Esophagus (tissue), 2 donors: ENCODE data around the gene GAS6. TPM values are rescaled to one million over a fixed set of nuclear protein-coding genes. Genes with fewer than 3 reads are reported as not detected.

Experiments
- H3K27ac ChIP-seq, 2 donors: one replicate each; pipeline ENCODE4 v1.5.1; 2013; ENCODE audit warnings: low read depth in 2 of 2, mild to moderate bottlenecking in 2 of 2, inconsistent platforms in 1 of 2, low read length in 1 of 2, moderate library complexity in 1 of 2
- H3K27me3 ChIP-seq, 2 donors: one replicate each; pipeline ENCODE4 v1.6.1; 2013; ENCODE audit warnings: low read length in 2 of 2, control low read depth in 1 of 2, mild to moderate bottlenecking in 1 of 2; ENCODE audit not compliant: insufficient read depth in 2 of 2, control insufficient read depth in 1 of 2
- H3K36me3 ChIP-seq, 2 donors: one replicate each; pipeline ENCODE4 v1.6.1; 2013; ENCODE audit warnings: low read length in 1 of 2; ENCODE audit not compliant: control insufficient read depth in 2 of 2, insufficient read depth in 2 of 2
- H3K4me1 ChIP-seq, 2 donors: one replicate each; pipeline ENCODE4 v1.6.1; 2013; ENCODE audit warnings: low read length in 1 of 2; ENCODE audit not compliant: control insufficient read depth in 2 of 2, insufficient read depth in 2 of 2
- H3K4me3 ChIP-seq, 2 donors: one replicate each; pipeline ENCODE4 v1.5.1; 2013; ENCODE audit warnings: low read length in 2 of 2, mild to moderate bottlenecking in 2 of 2, low read depth in 1 of 2, moderate library complexity in 1 of 2
- H3K9me3 ChIP-seq, 2 donors: one replicate each; pipeline ENCODE4 v1.6.1; 2013; ENCODE audit warnings: mild to moderate bottlenecking in 2 of 2, low read depth in 1 of 2, low read length in 1 of 2, moderate library complexity in 1 of 2; ENCODE audit not compliant: control insufficient read depth in 2 of 2, insufficient read depth in 1 of 2
- WGBS, 2 donors: extraction: QIAGEN DNeasy Blood & Tissue Kit; methylation state at CpG; one replicate each; pipeline ENCODE4 v1.1.7; 2013; 5-methylcytosine and 5-hydroxymethylcytosine counted together
- polyA plus RNA-seq, 2 donors: library from polyadenylated mRNA; stranded (reverse); fragments of 200-250 nt; gene quantifications; one replicate each; pipeline ENCODE4 v1.2.3, GENCODE V29; 2013
- donor health status: healthy with polysubstance abuse.
- donor health status: Bipolar disorder and iron deficiency.

Gene GAS6
- polyA plus RNA-seq, 2 donors: 47.3 to 56.5 TPM

- H3K27ac ChIP-seq: peak overlapping the region in 1 of 2 donors; percentile 84
- WGBS, 2 donors: 52 to 60% methylated on average over 15 of the region's 15 CpGs
These were observed 22.6 kb downstream of the GAS6 start for GRCh38 chr13:113841353-113841650.

GRCh38 chr13:113840541-113841352, 23.1 kb downstream of the GAS6 start:
- Histone ChIP-seq H3K27me3 (no peaks in the 10 kb centered on the region), H3K4me1 (peaks cover 27 to 56% of the 10 kb centered on the region in 2 donors), H3K27ac (peak overlapping the region; percentile 39 to 84), H3K9me3 (no peaks in the 10 kb centered on the region), H3K36me3 (peaks cover 3 to 13% of the 10 kb centered on the region in 2 donors), H3K4me3 (no peak overlapping the region)
- 54 to 55% methylated on average over 32 to 35 of the region's 35 CpGs for WGBS, 2 donors

More at GRCh38 chr13:113841353-113841650, 22.6 kb downstream of the GAS6 start:
- Histone ChIP-seq H3K27me3 (no peaks in the 10 kb centered on the region), H3K4me3 (no peak overlapping the region), H3K36me3 (peaks cover 3 to 15% of the 10 kb centered on the region in 2 donors), H3K9me3 (no peaks in the 10 kb centered on the region), H3K4me1 (peaks cover 27 to 56% of the 10 kb centered on the region in 2 donors)

DNA sequence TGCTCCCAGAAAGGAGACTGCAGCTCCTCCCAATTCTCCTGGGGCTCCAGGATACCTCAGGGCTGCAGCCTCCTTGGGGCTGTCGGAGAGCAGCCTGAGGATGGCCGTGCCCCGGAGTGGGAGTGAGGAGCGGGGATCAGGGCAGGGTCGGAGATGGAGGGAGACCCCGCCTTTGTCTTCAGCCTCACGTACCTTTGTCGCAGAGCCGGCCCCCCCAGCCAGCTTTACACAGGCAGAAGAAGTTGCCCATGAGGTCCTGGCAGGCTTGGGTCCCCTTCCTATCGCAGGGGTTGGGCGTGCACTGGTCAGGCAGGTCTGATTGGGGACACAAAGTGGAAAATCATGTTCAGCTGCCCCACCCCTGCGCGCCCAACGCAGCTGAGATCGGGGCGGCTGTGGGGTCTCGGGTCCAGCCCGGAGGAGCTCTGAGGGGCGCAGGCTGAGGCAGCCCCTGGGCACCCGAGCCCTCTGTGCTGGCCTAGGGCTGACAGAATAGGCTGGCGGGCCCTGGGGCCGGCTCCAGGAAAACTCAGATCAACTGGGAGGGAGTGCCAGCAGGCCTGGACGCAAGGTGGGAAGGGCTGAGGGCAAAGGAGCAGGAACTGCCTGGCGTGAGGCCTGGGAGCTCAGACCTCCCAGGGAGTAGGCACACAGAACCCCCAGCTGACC, 24.2 kb downstream of the GAS6 start:
- Histone ChIP-seq H3K36me3 (peaks cover 0 to 22% of the 10 kb centered on the region in 2 donors), H3K27ac (peak overlapping the region; percentile 39 to 84), H3K27me3 (no peaks in the 10 kb centered on the region), H3K4me1 (peaks cover 26 to 51% of the 10 kb centered on the region in 2 donors), H3K9me3 (no peaks in the 10 kb centered on the region), H3K4me3 (peak overlapping the region; percentile 4 to 22)
- 50 to 57% methylated on average over 23 to 24 of the region's 24 CpGs for WGBS, 2 donors

DNA sequence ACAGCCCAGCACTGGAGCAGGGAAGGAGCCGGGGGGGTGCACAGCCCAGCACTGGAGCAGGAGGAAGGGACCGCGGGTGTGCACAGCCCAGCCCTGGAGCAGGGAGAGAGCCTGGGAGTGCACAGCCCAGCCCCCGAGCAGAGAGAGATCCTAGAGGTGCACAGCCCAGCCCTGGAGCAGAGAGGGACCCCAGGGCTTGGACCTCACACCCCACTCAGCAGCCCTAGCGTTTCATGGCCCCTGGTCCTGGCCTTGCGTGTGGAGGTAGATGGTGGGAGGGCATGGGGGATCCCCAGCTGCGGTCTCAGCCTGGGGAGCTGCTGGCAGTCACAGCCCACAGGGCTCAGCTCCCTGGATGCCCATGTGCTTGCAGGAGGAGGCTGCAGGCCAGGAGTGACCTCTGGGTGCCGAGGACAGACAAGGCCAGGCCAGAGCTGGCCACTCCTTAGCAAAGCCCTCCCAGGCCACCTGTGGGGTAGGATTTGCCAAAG, 25.1 kb downstream of the GAS6 start:
- no peak overlapping the region for H3K4me3 ChIP-seq
- H3K36me3 ChIP-seq: peaks cover 0 to 27% of the 10 kb centered on the region in 2 donors
- peak overlapping the region; percentile 39 to 58 for H3K27ac ChIP-seq
- 51 to 54% methylated on average over 7 to 8 of the region's 8 CpGs for WGBS, 2 donors
- no peaks in the 10 kb centered on the region for H3K9me3 ChIP-seq
- H3K4me1 ChIP-seq: peaks cover 25 to 43% of the 10 kb centered on the region in 2 donors
- H3K27me3 ChIP-seq: no peaks in the 10 kb centered on the region

GRCh38 chr13:113837560-113838355, 26.1 kb downstream of the GAS6 start:
- Histone ChIP-seq H3K9me3 (no peaks in the 10 kb centered on the region), H3K27ac (peak overlapping the region; percentile 93 to 95), H3K36me3 (peaks cover 0 to 31% of the 10 kb centered on the region in 2 donors), H3K27me3 (no peaks in the 10 kb centered on the region), H3K4me3 (peak overlapping the region in 1 of 2 donors; percentile 18), H3K4me1 (peaks cover 23 to 43% of the 10 kb centered on the region in 2 donors)
- WGBS, 2 donors: 17 to 36% methylated on average over 16 of the region's 16 CpGs

DNA sequence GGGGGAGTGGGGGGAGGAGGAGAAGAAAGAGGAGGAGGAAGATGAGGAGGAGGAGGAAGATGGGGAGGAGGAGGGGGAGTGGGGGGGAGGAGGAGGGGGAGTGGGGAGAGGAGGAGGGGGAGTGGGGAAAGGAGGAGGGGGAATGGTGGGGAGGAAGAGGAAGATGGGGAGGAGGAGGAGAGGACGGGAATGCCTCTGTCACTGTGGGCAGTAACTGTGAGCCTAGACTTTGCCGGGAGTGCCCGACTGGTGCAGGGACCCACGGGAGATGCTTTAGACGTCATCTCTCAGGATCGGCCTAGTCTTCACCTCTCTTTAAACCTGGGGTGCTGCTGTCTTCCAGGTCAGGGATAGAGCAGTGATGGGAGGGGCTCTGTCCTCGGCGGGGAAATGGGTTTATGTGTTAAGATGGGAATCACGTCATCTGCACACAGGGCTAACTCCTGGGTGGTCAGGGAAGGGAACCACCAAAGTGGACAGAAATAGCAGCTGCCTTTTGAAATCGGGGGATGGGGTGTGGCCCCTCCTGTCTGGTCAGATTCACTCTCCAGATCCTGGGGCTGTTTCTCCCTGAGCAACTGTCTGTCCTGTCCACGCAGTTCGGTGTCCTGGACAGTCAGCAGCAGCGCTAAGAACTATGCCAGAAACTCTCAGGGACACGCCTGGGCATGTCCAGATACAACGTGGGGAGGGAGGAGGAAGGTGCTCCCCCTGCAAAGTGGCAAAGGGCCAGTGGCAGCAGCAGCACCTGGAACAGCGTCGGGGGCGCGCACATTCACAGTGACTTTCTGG, 26.9 kb downstream of the GAS6 start:
- no peaks in the 10 kb centered on the region for H3K27me3 ChIP-seq
- H3K27ac ChIP-seq: peak overlapping the region; percentile 93 to 95
- H3K4me1 ChIP-seq: peaks cover 23 to 43% of the 10 kb centered on the region in 2 donors
- H3K36me3 ChIP-seq: peaks cover 0 to 39% of the 10 kb centered on the region in 2 donors
- H3K4me3 ChIP-seq: no peak overlapping the region
- H3K9me3 ChIP-seq: no peaks in the 10 kb centered on the region
- WGBS, 2 donors: 18 to 25% methylated on average over 19 of the region's 19 CpGs

- peak overlapping the region in 1 of 2 donors; percentile 9 for H3K27ac ChIP-seq
These were observed 28.2 kb downstream of the GAS6 start for GRCh38 chr13:113835461-113836270.

DNA sequence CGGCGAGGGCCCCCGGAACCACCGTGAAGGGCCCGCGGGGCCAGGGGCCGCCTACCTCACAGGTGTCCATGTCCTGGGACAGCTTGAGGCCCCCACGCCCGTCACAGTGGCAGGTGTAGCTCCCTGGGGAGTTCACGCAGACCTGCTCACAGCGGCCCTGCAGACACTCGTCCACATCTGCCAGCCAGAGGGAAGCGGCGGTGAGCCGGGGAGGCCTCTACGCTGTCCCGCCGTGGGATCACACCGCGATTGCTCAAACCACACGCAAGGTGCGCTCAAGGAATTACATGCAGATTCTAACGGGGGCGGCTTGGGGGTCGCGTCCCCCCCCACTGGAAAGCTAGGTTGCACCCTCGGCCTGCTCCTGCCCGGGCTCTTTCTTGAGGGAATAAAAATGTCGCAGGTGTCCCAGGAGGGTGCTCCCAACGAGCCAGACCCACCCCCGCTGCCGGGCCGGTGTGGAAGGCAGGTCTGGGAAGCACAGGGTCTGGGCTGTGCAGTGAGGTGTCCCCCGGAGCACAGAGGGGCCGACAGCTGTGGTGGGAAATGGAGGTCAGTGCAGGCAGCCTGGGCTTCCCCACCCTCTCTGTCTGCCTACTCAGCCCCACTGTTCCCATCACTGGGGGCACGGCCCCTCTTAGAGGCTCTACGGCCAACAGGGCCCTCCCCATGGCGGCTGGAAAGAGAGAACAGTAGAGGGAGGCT, 29.2 kb downstream of the GAS6 start:
- Histone ChIP-seq H3K4me1 (peaks cover 14 to 28% of the 10 kb centered on the region in 2 donors), H3K27me3 (no peaks in the 10 kb centered on the region), H3K27ac (peak overlapping the region in 1 of 2 donors; percentile 1), H3K36me3 (peaks cover 0 to 40% of the 10 kb centered on the region in 2 donors), H3K9me3 (no peaks in the 10 kb centered on the region), H3K4me3 (no peak overlapping the region)
- 88 to 91% methylated on average over 38 of the region's 38 CpGs for WGBS, 2 donors

More at GRCh38 chr13:113835461-113836270, 28.2 kb downstream of the GAS6 start:
- H3K27me3 ChIP-seq: no peaks in the 10 kb centered on the region
- no peaks in the 10 kb centered on the region for H3K9me3 ChIP-seq
- WGBS, 2 donors: 85 to 88% methylated on average over 36 to 37 of the region's 37 CpGs
- no peak overlapping the region for H3K4me3 ChIP-seq
- H3K36me3 ChIP-seq: peaks cover 0 to 41% of the 10 kb centered on the region in 2 donors
- peaks cover 20 to 38% of the 10 kb centered on the region in 2 donors for H3K4me1 ChIP-seq
